Measurements from ENCODE around the gene CLEC1A.

Gene CLEC1A

GRCh38 chr12:10021342-10021741 lies 77.4 kb downstream of the CLEC1A start:
- no peak overlapping the region; the same call in 1 of the 2 replicates for H2AFZ ChIP-seq (ENCODE audit: low read depth)
- H3K4me2 ChIP-seq, result no peak overlapping the region
- no peaks in the 10 kb centered on the region for H4K20me1 ChIP-seq (ENCODE audit: insufficient read depth)
- no peaks in the 10 kb centered on the region for H3K4me1 ChIP-seq (ENCODE audit: low read depth, poor library complexity, severe bottlenecking)
- no peak overlapping the region for H3K9ac ChIP-seq
- no peak for TF ChIP-seq CTCF (conservative IDR thresholded peaks at IDR 0.05; ENCODE audit: low read depth, low read length)
- no peaks in the 10 kb centered on the region for H3K27me3 ChIP-seq (ENCODE audit: insufficient read depth, low read depth)
- no peaks in the 10 kb centered on the region for H3K36me3 ChIP-seq (ENCODE audit: insufficient read depth)
- no peak overlapping the region for H3K27ac ChIP-seq
- H3K79me2 ChIP-seq (ENCODE audit: insufficient read depth, low read depth), result no peaks in the 10 kb centered on the region
- no peak overlapping the region for H3K4me3 ChIP-seq (IDR thresholded peaks at IDR 0.05; ENCODE audit: insufficient read depth, low read depth, low read length)
